ENCODE results near the gene TMEM179.
"Not testable (repeated sequence)": the region's sequence is repeated elsewhere in the genome, so short reads cannot be mapped to it uniquely, and the experiment has no call there.

Gene TMEM179

GRCh38 chr14:104637546-104638003, 33.0 kb upstream of the TMEM179 start:
- TF ChIP-seq CTCF (IDR thresholded peaks at IDR 0.05): no peak
- Histone ChIP-seq H3K4me3 (no peak overlapping the region), H3K27ac (no peak overlapping the region)
- DNase-seq (ENCODE audit: low spot score): no peak

- not testable (repeated sequence) for H3K27ac ChIP-seq; DNase-seq (ENCODE audit: low spot score); H3K4me3 ChIP-seq
Observed at GRCh38 chr14:104636846-104637545, 32.4 kb upstream of the TMEM179 start.

DNA sequence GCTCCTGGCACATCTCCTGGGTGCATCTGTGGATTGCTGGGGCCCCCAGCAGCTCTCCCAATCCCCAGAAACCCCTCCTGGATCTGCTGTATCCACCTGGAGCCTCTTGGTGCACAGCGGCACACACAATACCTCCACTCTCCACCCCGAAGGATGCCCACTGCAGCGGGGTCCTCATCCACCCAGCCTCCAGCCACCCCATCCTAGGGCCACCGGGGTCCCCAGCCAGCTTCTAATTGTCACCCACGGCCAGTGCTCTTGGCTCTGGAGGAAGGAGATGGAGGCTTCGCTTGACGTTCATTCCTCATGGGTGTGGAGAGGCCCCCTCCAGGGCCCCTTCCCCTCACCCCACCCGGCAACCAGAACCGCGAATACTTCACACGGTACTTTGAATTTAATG, 31.6 kb upstream of the TMEM179 start:
- peak; percentile 58 for DNase-seq (ENCODE audit: low spot score)
- no peak for TF ChIP-seq CTCF (IDR thresholded peaks at IDR 0.05)

GRCh38 chr14:104635717-104636116, 31.1 kb upstream of the TMEM179 start:
- Histone ChIP-seq H3K27ac (no peak overlapping the region), H3K4me3 (no peak overlapping the region)
- no peak for DNase-seq (ENCODE audit: low spot score)
- TF ChIP-seq CTCF (IDR thresholded peaks at IDR 0.05): no peak

More for the DNA sequence above, 31.6 kb upstream of the TMEM179 start:
- no peak overlapping the region for H3K27ac ChIP-seq
- H3K4me3 ChIP-seq: no peak overlapping the region

- TF ChIP-seq CTCF (IDR thresholded peaks at IDR 0.05): no peak
- DNase-seq (ENCODE audit: low spot score): peak; percentile 60
- H3K27ac ChIP-seq: no peak overlapping the region
- no peak overlapping the region for H3K4me3 ChIP-seq
Observed at GRCh38 chr14:104634886-104635570, 30.5 kb upstream of the TMEM179 start.

DNA sequence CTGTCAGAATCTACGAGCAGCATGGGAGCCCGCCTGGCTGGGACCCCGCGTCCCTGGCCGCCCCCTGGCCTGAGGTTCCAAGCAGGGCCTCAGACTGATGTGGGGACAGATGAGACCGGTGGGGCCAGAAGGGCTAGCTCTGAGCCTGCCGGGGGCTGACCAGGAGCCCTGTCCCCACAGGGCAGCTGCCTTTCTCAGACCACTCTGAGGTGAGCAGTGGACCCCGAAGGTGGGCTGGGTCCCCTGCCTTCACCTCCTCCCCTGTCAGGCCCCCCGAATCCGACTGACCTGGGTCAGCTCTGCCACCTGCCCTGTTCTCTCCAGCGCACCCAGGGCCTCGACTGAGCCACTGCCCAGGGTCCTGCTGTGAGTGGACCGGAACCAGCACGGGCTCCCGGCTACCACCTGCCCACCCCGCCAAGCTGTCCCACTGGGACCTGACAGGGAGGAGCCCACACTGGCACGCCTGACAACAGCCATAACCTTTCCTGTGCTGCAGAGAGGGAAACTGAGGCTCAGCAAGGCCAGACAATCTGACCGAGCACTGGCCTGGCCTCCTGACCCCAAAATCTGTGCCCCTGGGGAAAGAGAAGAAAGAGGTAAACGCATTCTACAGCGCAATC, 29.7 kb upstream of the TMEM179 start:
- DNase-seq (ENCODE audit: low spot score): peak; percentile 61
- no peak overlapping the region for H3K27ac ChIP-seq
- no peak for TF ChIP-seq CTCF (IDR thresholded peaks at IDR 0.05)

DNA sequence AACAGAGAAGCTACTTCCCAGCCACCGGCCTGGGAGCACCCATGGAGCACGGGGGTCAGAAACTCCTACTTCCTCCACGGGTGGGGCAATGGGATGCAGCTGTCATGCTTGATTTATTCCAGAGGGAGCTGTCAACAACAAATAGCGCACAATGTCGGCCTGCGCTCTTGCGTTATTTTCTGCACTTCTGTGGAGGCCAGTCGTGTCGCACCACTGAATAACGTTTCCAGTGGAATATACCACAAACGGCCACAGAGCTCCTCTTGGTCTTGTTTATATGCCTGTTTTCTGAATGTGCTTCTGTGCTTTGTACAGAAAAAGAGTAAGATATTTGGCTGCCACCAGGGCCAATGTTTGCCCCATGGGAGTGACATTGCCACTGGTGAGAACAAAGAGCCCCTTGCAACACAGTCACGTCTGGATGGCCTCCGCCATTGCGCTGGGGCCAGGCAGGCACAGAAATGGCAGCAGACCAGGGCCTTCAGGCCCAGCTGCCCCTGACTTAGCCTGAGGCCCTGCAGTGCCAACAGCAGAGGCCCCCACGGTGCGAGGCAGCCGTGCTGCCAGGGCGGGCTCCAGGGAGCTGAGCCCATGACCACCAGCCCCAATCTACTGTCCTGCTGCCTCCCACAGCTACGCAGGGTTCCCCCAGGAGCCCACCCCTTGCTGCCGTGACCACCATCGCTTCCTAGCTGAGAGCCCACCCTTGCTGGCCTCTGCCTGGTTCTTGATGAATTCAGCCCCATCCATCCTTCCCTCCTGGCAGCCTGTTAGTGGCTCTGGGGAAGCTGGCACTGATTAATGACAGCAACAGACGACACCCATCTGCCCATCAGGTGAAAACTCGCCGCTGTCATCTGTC, 28.9 kb upstream of the TMEM179 start:
- no peak overlapping the region for H3K4me3 ChIP-seq
- no peak for TF ChIP-seq CTCF (IDR thresholded peaks at IDR 0.05)
- no peak overlapping the region for H3K27ac ChIP-seq
- peak; percentile 47 for DNase-seq (ENCODE audit: low spot score)

More for the DNA sequence above, 29.7 kb upstream of the TMEM179 start:
- H3K4me3 ChIP-seq: no peak overlapping the region

All from coronary artery (tissue), 2 donors.